Measurements from ENCODE around the gene ZNF735.

- TF ChIP-seq, protein P1, sequence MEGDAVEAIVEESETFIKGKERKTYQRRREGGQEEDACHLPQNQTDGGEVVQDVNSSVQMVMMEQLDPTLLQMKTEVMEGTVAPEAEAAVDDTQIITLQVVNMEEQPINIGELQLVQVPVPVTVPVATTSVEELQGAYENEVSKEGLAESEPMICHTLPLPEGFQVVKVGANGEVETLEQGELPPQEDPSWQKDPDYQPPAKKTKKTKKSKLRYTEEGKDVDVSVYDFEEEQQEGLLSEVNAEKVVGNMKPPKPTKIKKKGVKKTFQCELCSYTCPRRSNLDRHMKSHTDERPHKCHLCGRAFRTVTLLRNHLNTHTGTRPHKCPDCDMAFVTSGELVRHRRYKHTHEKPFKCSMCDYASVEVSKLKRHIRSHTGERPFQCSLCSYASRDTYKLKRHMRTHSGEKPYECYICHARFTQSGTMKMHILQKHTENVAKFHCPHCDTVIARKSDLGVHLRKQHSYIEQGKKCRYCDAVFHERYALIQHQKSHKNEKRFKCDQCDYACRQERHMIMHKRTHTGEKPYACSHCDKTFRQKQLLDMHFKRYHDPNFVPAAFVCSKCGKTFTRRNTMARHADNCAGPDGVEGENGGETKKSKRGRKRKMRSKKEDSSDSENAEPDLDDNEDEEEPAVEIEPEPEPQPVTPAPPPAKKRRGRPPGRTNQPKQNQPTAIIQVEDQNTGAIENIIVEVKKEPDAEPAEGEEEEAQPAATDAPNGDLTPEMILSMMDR (IDR thresholded peaks at IDR 0.05): no peak
- TF ChIP-seq POLR2A (IDR thresholded peaks at IDR 0.05): no peak
Observed at GRCh38 chr7:64192148-64192704, 14.8 kb upstream of the ZNF735 start.
